Measurements from ENCODE around the gene CTNNBIP1.

The CTNNBIP1 gene

GRCh38 chr1:9903801-9904527 lies 6.1 kb downstream of the CTNNBIP1 start:
- no peak for DNase-seq

- no peak for DNase-seq
Measured at GRCh38 chr1:9902060-9902452, 8.0 kb downstream of the CTNNBIP1 start.

GRCh38 chr1:9901148-9902059 lies 8.7 kb downstream of the CTNNBIP1 start:
- DNase-seq: no peak

- DNase-seq: no peak
Measured at GRCh38 chr1:9900142-9901043, 9.7 kb downstream of the CTNNBIP1 start.

GRCh38 chr1:9894115-9894514 lies 16.0 kb downstream of the CTNNBIP1 start:
- no peak for DNase-seq

GRCh38 chr1:9892563-9893528 lies 17.2 kb downstream of the CTNNBIP1 start:
- DNase-seq: peak; percentile 85

- no peak for DNase-seq
Measured at GRCh38 chr1:9891207-9891606, 18.9 kb downstream of the CTNNBIP1 start.

- peak; percentile 71 for DNase-seq
Measured at GRCh38 chr1:9890224-9890731, 19.8 kb downstream of the CTNNBIP1 start.

GRCh38 chr1:9889411-9889810 lies 20.7 kb downstream of the CTNNBIP1 start:
- DNase-seq: no peak

- DNase-seq: no peak
Measured at GRCh38 chr1:9888886-9889285, 21.2 kb downstream of the CTNNBIP1 start.

GRCh38 chr1:9887070-9887469 lies 23.0 kb downstream of the CTNNBIP1 start:
- no peak for DNase-seq

- no peak for DNase-seq
Measured at GRCh38 chr1:9886092-9886742, 23.9 kb downstream of the CTNNBIP1 start.

- no peak for DNase-seq
Measured at GRCh38 chr1:9884805-9885204, 25.3 kb downstream of the CTNNBIP1 start.

GRCh38 chr1:9883585-9884449 lies 26.3 kb downstream of the CTNNBIP1 start:
- no peak for DNase-seq

GRCh38 chr1:9882945-9883303 lies 27.1 kb downstream of the CTNNBIP1 start:
- DNase-seq: no peak

- no peak for DNase-seq
Measured at GRCh38 chr1:9882296-9882944, 27.6 kb downstream of the CTNNBIP1 start.

- no peak for DNase-seq
Measured at GRCh38 chr1:9881838-9882249, 28.2 kb downstream of the CTNNBIP1 start.

- DNase-seq: no peak
Measured at GRCh38 chr1:9878404-9878803, 31.7 kb downstream of the CTNNBIP1 start.

- DNase-seq: peak; percentile 51
Measured at GRCh38 chr1:9877962-9878361, 32.1 kb downstream of the CTNNBIP1 start.

GRCh38 chr1:9875636-9876000 lies 34.5 kb downstream of the CTNNBIP1 start:
- DNase-seq: no peak

Measured in NCI-H2171 (cell line).